HG02840 (cell line): ENCODE data around the gene METRNL.

Source experiments
- ATAC-seq: cut with Tn5 transposase; IDR thresholded peaks from one replicate; pipeline ENCODE4 v1.9.1; 2021; ENCODE audit warnings: mild to moderate bottlenecking, moderate library complexity, moderate number of reproducible peaks; ENCODE audit not compliant: unreplicated experiment, low FRiP score

The METRNL gene

DNA sequence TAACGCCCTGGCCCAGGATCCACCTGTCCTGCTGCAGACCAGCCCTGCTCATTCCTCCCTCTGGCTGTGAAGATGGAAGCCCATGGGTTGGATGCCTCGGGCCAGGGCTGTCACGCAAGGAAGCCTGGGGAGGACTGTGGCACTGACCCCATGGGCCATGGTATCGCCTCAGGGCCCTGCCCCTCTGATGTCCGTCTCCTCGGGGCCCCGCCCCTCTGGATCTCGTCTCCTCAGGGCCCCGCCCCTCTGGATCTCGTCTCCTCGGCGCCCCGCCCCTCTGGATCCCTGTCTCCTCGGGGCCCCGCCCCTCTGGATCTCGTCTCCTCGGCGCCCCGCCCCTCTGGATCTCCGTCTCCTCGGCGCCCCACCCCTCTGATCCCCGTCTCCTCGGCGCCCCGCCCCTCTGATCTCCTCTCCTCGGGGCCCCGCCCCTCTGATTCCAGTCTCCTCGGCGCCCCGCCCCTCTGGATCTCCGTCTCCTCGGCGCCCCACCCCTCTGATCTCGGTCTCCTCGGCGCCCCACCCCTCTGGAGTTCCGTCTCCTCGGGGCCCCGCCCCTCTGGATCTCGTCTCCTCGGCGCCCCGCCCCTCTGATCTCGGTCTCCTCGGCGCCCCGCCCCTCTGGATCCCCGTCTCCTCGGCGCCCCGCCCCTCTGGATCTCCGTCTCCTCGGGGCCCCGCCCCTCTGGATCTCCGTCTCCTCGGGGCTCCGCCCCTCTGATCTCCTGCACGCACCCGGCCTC, 24.0 kb downstream of the METRNL start:
- no peak for ATAC-seq

- no peak for ATAC-seq
Measured at GRCh38 chr17:83103943-83104311, 24.5 kb downstream of the METRNL start.

DNA sequence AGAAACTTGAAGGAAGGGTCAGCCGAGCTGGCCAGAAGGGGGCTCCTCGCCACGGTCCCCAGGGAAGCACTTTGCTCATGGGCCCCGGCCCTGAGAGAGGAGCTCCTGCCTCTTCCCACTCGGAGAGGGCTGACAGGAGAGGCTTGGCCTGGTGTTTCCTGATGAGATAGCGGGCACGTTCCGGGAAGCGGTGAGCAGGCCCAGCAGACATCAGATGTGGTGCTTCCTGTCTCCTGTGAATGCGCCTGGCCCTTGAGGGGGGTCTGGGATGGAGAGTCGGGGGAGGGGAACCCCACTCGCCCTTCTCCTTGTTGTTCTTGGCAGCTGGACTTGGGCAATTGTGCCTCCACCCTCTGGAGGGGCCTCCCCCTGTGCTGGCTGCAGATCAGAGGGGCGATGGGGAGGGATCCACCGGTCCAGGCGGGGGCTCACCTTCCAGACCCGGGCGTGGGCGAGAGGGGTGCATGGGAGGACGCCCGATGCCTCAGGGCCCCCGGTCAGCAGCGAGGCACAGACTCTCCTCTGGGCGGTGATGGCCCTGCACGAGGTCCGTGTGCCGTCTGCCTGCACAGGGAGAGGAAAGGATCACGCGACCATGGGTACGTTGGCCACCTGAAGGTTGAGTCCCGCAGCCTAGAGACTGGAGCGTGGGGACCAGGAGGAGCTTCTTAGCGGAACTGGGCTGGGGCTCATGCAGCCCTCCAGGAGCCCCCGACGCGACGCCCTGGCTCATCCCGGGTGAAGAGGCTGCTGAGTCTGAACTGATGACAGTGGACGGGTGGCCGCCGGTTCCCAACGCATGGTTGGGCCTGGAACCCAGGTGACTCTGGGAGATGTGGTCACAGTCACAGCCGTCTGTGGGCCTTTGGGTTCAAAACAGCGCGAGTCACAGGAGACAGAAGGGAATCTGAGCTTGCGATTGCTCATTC, 25.4 kb downstream of the METRNL start:
- ATAC-seq, result no peak

- ATAC-seq, result no peak
Measured at GRCh38 chr17:83105512-83105911, 26.1 kb downstream of the METRNL start.

GRCh38 chr17:83106056-83106588, 26.7 kb downstream of the METRNL start:
- ATAC-seq, result no peak

DNA sequence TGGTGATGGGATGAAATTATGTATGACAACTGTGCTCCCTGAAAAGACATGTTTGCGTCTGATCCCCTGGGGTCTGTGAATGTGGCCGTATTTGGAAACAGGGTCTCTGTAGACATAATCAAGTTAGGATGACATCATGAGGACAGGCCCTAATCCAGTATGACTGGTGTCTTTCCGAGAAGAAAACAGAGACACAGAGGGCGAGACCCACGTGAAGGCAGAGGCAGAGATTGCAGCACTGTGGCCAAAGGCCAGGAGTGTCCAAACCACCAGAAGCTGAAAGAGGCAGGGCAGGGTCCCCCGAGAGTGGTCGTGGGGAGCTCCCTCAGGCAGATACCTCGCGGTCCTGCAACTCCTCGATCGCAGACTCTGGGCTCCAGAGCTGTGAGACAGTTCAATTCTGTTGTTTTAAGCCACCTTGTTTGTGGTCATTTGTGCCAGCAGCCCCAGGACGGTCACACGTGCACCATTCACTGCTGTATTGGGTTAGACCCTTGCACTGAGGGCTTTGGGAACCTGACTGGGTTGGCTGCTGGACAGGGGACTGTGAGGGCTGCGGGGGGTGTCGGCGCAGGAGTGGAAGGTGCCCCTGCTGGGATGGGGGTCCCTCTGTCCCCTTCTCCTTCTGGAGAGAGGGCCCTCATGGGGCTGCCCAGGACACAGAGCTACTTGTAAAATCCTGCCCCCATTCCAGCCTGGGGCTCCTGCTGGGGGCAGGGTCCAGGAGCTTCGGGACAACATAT, 27.7 kb downstream of the METRNL start:
- no peak for ATAC-seq

GRCh38 chr17:83107656-83108048, 28.2 kb downstream of the METRNL start:
- no peak for ATAC-seq

GRCh38 chr17:83108709-83109108, 29.3 kb downstream of the METRNL start:
- ATAC-seq, result no peak

GRCh38 chr17:83109386-83109785, 30.0 kb downstream of the METRNL start:
- no peak for ATAC-seq

GRCh38 chr17:83109793-83110645, 30.6 kb downstream of the METRNL start:
- ATAC-seq, result no peak

DNA sequence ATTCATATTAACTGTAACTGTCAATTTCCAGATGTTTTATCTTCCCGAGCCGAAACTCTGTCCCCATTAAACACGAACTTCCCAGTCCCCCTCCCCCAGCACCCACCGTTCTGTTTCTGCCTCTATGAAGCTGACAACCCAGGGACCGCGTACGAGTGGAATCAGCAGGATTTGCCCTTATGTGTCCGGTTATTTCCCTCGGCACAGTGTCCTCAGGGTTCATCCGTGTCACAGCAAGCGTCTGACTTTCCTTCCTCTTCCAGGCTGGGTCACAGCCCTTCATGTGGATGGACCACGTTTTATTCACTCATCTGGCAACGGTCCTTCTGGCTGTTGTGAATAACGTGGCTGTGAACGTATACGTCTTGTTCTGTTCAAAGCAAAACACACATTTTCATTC, 31.3 kb downstream of the METRNL start:
- no peak for ATAC-seq

DNA sequence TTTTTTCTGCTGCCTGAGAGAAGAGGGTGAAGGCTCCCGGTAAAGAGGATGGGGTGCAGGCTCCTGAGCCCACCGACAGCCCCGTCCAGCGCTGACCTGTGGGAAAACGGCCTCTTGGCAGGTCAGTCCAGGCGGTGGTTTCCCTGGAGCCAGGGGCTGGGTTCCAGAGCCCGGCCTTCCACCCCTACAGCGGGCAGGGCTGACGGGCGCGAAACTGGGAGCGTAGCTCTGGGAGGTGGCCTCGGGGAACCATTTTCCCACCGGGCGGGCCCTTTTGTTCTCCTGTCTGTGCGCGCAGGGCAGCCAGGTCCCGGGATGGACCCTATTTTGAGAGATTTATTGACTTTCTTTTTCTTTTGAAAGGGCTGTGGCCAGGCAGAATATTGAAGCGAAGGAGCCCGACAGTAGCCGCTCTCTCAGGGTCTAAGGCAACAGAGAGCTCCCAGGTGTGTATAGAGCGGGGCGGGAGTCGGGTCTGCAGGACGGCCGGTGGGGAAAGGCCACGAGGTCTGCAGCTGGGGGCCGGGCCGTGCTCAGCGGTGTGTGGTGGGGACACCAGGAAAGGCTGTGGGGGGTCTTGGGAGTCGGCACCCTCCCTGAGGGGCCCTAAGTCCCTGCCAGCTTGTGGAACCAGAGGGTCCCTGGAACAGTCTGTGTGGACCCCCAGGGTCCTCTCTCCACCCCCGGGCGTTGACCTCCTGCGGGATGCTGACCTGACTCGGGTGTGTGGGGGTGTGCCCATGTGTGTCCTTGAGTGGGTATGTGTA, 32.3 kb downstream of the METRNL start:
- ATAC-seq, result no peak

- no peak for ATAC-seq
Measured at GRCh38 chr17:83113381-83113780, 34.0 kb downstream of the METRNL start.

GRCh38 chr17:83113792-83114191, 34.4 kb downstream of the METRNL start:
- ATAC-seq, result no peak

- no peak for ATAC-seq
Measured at GRCh38 chr17:83114706-83115105, 35.3 kb downstream of the METRNL start.

DNA sequence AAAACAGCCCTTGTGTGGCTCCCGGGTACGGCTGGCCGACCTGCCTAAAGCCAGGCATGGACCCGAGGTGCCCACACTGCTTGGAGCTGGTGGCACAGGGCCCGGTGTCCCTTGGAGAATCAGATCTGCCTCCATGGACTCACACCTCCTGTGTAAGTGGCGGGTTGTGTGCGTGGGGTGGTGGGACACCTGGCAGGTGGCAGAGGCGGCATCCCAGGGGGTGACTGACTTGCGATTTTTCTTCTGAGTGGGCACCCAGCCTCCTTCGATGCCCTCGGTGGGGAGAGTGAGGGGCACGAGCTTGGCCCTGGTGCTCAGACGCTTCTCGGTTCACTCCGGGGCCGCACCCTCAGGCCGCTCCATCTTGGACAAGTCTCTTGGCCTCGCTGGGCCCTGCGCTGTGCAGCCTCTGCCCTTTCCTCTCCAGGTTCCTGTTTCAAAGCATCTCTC, 35.8 kb downstream of the METRNL start:
- no peak for ATAC-seq

- no peak for ATAC-seq
Measured at GRCh38 chr17:83115832-83116231, 36.4 kb downstream of the METRNL start.

DNA sequence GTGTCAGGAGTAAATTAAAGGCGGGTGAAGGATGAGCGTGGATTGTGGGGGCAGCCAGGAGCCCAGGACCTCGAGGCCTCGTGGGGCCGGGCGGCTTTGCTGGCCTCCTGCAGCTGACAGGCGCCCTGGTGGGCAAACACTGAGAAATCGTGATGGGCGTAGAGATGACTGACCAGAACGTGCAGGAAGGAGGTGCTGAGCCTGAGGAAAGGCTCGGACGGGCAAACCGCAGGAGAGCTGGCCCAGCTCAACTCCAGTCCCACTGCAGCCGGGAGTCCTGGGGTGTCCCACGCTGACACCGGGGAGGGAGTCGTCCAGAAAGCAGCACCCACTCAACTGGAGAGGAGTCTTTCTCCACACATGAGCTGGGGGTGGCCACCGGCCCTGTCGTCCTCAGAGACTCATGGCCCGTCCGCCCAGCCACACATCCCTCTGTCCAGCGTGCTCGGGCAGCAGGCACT, 36.9 kb downstream of the METRNL start:
- no peak for ATAC-seq
